ENCODE measurements around the gene LATS2.
A peak's percentile ranks its signal among the peaks of the same experiment; 100 is the strongest.
"Not testable (repeated sequence)": the region's sequence is repeated elsewhere in the genome, so short reads cannot be mapped to it uniquely, and the experiment has no call there.

Gene LATS2

DNA sequence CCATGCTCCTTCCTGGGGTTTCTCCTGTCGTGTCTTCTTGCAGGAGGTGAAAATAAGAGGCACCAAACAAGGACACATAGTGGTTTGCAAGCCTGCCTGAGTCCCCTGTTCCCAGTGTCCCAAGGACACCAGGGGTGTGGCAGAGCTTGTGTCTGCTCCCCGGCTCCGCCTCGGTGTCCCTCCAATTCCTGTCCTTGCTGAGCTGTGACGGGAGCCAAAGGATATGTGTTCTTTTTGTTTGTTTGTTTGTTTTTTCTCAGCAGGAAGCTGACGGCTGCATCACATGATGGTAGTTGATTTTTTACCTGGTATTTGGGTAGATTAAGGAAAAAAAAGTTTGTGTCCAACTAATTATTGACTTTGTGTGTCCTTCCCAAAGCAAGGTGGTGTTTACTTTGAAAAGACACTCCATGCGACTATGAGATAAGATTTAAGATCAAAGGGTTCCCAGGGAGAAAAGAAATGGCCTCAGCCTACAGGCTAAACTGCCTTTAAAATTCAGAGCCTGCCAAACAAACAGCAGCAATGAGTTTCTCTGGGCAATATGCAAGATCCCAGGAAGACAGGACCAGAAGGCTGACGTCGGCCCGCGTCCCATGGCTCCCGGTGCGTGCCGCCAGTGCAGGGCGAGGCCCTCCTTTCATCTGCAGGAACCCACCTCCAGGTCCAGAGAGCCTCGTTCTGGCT lies 108.0 kb downstream of the LATS2 start:
- DNase-seq, result no peak

- no peak for DNase-seq
These were observed 108.5 kb downstream of the LATS2 start for GRCh38 chr13:20952838-20953237.

- not testable (repeated sequence) for DNase-seq
These were observed 113.4 kb downstream of the LATS2 start for GRCh38 chr13:20948001-20948400.

- DNase-seq, result no peak
These were observed 115.4 kb downstream of the LATS2 start for GRCh38 chr13:20945952-20946383.

DNA sequence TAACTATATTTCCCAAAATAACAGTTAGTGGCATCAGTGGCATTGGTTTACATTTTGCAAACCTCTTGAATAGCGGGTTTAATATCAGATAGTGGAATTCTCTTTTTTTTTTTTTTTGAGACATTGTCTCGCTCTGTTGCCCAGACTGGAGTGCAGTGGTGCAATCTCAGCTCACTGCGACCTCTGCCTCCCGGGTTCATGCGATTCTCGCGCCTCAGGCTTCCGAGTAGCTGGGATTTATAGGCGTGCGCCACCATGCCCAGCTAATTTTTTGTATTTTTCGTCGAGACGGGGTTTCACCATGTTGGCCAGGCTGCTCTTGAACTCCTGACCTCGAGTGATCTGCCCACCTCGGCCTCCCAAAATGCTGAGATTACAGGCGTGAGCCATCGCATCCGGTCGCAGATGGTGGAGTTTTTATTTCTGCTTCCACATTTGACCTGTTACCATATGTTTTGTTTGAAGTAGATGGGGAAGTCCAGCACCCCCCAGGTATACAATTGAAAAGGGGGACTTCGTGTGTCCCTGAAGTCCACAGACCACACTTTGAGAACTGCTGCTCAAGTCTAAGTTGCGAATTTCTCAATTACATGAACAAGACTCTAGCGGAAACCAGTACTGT lies 118.3 kb downstream of the LATS2 start:
- no peak for DNase-seq

DNA sequence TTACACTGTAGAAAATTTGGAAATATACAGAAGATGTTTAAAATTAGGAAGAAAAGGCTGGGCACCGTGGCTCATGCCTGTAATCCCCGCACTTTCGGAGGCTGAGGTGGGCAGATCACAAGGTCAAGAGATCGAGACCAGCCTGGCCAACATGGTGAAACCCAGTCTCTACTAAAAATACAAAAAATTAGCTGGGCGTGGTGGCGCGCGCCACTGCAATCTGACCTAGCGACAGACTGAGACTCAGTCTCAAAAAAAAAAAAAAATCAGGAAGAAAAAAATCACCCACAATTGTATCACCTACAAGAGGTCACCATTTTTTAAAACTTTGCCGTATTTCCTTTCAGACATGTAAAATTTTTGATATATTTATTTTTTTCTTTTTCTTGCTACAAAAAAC lies 120.9 kb downstream of the LATS2 start:
- not testable (repeated sequence) for DNase-seq

GRCh38 chr13:20940083-20940482 lies 121.3 kb downstream of the LATS2 start:
- DNase-seq, result no peak

GRCh38 chr13:20939662-20940061 lies 121.7 kb downstream of the LATS2 start:
- DNase-seq, result no peak

DNA sequence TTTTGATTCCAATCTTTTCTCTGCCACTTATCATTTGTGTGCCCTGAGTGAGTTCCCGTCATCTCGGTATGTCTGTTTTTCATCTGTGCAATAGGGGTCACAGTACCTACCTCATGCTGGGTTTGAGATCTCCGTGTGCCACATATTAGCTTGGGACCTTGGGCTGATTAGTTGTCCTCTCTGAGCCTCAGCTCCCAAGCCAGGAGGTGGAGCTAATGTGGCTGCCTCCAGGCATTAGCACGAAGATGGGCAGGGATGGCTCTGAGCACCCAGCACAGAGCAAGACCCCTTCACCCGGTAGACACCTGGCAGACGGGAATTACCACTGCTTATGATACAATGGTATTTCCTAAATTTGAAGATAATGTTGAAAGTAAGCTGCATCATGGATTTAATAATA lies 123.1 kb downstream of the LATS2 start:
- no peak for DNase-seq

- no peak for DNase-seq
These were observed 133.7 kb downstream of the LATS2 start for GRCh38 chr13:20927596-20928257.

GRCh38 chr13:20925395-20925790 lies 136.0 kb downstream of the LATS2 start:
- DNase-seq, result not testable (repeated sequence)

DNA sequence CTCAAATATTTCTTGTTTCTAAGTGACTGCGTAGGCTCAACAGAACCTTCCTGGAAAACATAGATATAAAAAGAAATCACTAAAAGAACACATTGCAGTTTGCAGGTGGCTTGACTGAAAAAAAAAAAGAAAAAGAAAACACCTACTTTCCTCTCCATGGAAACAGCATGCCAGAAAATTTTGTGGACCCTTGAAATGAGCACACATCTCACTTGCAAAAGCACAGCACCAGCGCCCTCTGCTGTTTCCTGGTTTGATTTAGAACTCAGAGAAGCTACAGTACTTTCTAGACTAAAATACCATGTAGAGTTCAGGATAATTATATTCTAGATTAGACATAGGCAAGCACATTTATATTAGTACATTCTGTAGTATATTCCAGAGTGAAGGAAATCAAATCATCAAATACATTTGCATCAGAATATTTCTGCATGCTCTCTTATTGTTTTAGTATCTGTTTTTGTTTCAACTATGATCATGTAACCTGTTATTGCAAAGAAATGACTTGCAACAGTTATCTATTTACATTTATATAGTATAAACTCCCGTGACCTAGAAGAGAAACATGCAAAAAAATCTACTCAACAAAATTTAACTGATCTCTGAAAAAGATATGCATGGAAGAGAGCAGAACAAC lies 136.5 kb downstream of the LATS2 start:
- peak; percentile 62 for DNase-seq

DNA sequence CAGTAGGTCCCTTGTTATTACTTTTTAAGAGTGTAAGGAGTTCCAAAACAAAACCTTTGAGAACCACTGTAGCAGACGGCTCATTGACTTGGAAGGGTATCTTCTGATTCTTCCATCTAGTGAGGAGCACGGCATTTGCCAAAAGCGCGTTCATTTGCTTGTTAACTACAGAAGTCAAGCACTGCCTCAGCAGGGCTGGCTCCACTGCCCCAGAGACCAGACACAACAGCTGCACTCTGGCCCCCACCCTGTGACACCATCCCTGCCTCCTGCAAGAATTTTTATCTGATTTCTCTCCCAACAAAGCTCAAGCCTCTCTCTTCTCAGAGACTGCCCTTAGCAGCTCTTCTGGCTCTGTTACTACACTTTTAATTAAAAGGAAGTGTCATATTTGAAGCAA lies 138.1 kb downstream of the LATS2 start:
- no peak for DNase-seq

Measured in stimulated activated naive CD4-positive, alpha-beta T cell treated with Interleukin-2 at 50 U/mL for 16 hours (primary cell).